GM12801 (cell line): ENCODE data around the gene IZUMO2.

Experiments
- TF ChIP-seq, protein P1 (sequence below): IDR thresholded peaks from one replicate; pipeline ENCODE4 v1.5.1; 2011; ENCODE audit warnings: control low read depth; ENCODE audit not compliant: insufficient read length; ENCODE audit errors: extremely low read depth

IZUMO2 gene

GRCh38 chr19:50204081-50204428 lies 41.0 kb upstream of the IZUMO2 start:
- TF ChIP-seq, protein P1, sequence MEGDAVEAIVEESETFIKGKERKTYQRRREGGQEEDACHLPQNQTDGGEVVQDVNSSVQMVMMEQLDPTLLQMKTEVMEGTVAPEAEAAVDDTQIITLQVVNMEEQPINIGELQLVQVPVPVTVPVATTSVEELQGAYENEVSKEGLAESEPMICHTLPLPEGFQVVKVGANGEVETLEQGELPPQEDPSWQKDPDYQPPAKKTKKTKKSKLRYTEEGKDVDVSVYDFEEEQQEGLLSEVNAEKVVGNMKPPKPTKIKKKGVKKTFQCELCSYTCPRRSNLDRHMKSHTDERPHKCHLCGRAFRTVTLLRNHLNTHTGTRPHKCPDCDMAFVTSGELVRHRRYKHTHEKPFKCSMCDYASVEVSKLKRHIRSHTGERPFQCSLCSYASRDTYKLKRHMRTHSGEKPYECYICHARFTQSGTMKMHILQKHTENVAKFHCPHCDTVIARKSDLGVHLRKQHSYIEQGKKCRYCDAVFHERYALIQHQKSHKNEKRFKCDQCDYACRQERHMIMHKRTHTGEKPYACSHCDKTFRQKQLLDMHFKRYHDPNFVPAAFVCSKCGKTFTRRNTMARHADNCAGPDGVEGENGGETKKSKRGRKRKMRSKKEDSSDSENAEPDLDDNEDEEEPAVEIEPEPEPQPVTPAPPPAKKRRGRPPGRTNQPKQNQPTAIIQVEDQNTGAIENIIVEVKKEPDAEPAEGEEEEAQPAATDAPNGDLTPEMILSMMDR = no peak

DNA sequence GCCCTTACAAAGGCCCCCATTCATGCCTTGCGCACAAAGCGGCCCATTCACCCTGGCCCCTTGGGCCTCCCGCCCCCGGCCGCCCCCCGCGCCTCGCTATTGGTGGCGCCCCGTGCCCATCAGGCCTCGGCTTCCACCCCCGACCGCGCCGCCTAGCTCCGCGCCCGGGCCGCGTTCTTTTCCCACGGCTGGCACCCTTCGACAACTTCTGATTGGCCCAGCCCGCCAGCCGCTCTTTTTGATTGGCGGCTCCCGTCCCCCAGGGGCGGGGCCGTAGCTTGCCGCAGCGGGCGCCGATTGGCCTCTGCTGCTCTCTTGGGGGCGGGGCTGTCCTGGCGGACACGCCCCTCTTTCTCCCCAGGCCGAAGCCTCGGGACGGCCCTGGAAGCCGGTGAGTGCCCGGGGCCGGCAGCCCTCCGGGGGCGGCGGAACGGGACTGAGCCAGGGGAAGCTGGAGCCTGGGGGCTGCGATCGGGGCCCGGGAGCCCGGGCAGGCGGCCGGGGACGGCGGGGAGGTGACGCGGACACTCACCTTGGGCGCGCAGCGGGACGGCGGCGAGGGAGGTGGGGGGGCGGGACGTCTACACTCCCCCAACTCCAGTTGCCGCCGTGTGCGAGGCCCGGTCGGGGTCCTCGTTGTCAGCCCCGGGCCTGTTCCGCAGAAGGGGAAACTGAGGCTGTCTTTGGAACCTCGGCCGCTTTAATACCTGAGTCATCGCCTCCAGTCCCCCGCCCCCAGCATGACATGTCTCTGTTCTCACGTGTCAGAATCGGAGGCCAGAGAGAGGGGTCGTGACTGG lies 40.4 kb upstream of the IZUMO2 start, which contains the start of gene MYH14:
MYH14 (plus strand) TSS at position 342 of the 800 bp plus-strand sequence. CDS start 6,744 bp downstream, outside the sequence.
- TF ChIP-seq, protein P1 = no peak

- TF ChIP-seq, protein P1 = no peak
These were observed 39.8 kb upstream of the IZUMO2 start for GRCh38 chr19:50202962-50203280.

DNA sequence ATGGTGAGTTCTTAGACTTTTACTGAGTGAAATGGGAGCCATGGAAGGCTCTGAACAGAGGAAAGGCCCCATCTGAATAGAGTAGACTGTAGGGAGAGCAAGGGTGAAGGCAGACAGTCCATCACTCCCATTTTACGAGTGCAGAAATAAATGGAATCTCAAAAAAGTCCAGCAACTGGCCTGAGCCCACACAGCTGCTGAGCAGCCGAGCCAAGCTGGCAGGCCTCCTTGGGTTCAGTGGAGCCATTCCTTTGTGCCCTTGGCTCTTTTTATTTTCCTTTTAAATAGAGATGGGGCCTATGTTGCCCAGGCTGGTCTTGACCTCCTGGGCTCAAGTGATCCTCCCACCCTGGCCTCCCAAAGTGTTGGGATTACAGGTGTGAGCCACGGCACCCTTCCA lies 39.3 kb upstream of the IZUMO2 start:
- TF ChIP-seq, protein P1 = no peak

DNA sequence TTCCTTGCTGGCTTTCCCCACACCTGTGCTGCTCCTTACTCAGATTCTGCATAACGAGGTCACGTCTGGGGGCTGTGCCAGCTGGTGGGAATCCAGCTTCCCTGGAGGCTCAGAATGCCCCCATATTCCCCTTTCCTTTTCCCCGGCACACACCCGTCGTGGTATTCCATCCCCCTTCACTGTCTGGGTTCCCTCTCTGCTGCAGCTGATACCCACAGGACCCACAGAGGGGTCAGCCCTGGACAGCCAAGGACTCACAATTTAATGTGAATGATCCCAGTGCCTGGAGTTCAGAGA lies 36.1 kb upstream of the IZUMO2 start:
- TF ChIP-seq, protein P1 = no peak

- TF ChIP-seq, protein P1 = no peak
These were observed 35.6 kb upstream of the IZUMO2 start for GRCh38 chr19:50198431-50199258.

- TF ChIP-seq, protein P1 = no peak
These were observed 34.3 kb upstream of the IZUMO2 start for GRCh38 chr19:50197348-50197747.
